Nephron (organoid): ENCODE data around the gene TMEM208.

Source experiments
- H3K27ac Mint-ChIP-seq, 3 experiments: 2 replicates each; pipeline ENCODE4 v1.8.0; 2020; ENCODE audit warnings: mixed read lengths in 3 of 3, mild to moderate bottlenecking in 2 of 3, moderate library complexity in 1 of 3
- H3K27me3 Mint-ChIP-seq: 2 replicates; pipeline ENCODE4 v1.8.0; 2021; ENCODE audit warnings: low read depth, mild to moderate bottlenecking, moderate library complexity, mixed read lengths
- H3K36me3 Mint-ChIP-seq: 2 replicates; pipeline ENCODE4 v1.8.0; 2020; ENCODE audit warnings: low read depth, mixed read lengths
- H3K4me1 Mint-ChIP-seq: 2 replicates; pipeline ENCODE4 v1.8.0; 2020; ENCODE audit warnings: mixed read lengths
- H3K4me3 Mint-ChIP-seq, 3 experiments: 2 replicates each; pipeline ENCODE4 v1.8.0; 2020; ENCODE audit warnings: mild to moderate bottlenecking in 3 of 3, mixed read lengths in 3 of 3, moderate library complexity in 2 of 3
- H3K9me3 Mint-ChIP-seq: 2 replicates; pipeline ENCODE4 v1.8.0; 2020; ENCODE audit warnings: mixed read lengths
- CTCF ChIP-seq, 3 experiments: fragments of 200-600 bp; sonication (generic); IDR thresholded peaks; one replicate each; pipeline ENCODE4 v1.5.0; 2021; ENCODE audit warnings: antibody characterized with exemption in 3 of 3; ENCODE audit not compliant: unreplicated experiment in 3 of 3

TMEM208 gene

GRCh38 chr16:67246756-67247191 is 19.8 kb downstream of the TMEM208 start:
- Mint-ChIP-seq H3K36me3 (no peaks in the 10 kb centered on the region), H3K4me1 (peaks cover 34% of the 10 kb centered on the region), H3K9me3 (no peaks in the 10 kb centered on the region), H3K27me3 (peaks cover 28% of the 10 kb centered on the region), H3K4me3 (peak overlapping the region; percentile 87 to 90 (median 89)), H3K27ac (peak overlapping the region in 2 of 3 experiments; percentile 59 to 89)
- no peak for TF ChIP-seq CTCF (IDR thresholded peaks at IDR 0.05; ENCODE audit: unreplicated experiment in 3 of 3)

- Mint-ChIP-seq H3K36me3 (no peaks in the 10 kb centered on the region), H3K9me3 (no peaks in the 10 kb centered on the region), H3K4me1 (peaks cover 34% of the 10 kb centered on the region), H3K4me3 (peak within 1 kb of the TSS; percentile 87 to 90 (median 89)), H3K27ac (peak within 1 kb of the TSS; percentile 46 to 89 (median 59)), H3K27me3 (peaks cover 28% of the 10 kb centered on the region)
- TF ChIP-seq CTCF (IDR thresholded peaks at IDR 0.05; ENCODE audit: unreplicated experiment in 3 of 3): no peak
Observed at GRCh38 chr16:67247192-67248072, 20.5 kb downstream of the TMEM208 start, which contains the start of gene FHOD1. FHOD1 (minus strand) TSS chr16:67247481; CDS start chr16:67247410, 71 bp downstream.

- H3K4me3 Mint-ChIP-seq: peak overlapping the region; percentile 87 to 90 (median 89)
- peak overlapping the region; percentile 46 to 89 (median 59) for H3K27ac Mint-ChIP-seq
- H3K27me3 Mint-ChIP-seq: peaks cover 32% of the 10 kb centered on the region
- no peaks in the 10 kb centered on the region for H3K36me3 Mint-ChIP-seq
- TF ChIP-seq CTCF (IDR thresholded peaks at IDR 0.05; ENCODE audit: unreplicated experiment in 3 of 3): no peak
- peaks cover 34% of the 10 kb centered on the region for H3K4me1 Mint-ChIP-seq
- no peaks in the 10 kb centered on the region for H3K9me3 Mint-ChIP-seq
Observed at GRCh38 chr16:67248073-67248400, 21.1 kb downstream of the TMEM208 start.

DNA sequence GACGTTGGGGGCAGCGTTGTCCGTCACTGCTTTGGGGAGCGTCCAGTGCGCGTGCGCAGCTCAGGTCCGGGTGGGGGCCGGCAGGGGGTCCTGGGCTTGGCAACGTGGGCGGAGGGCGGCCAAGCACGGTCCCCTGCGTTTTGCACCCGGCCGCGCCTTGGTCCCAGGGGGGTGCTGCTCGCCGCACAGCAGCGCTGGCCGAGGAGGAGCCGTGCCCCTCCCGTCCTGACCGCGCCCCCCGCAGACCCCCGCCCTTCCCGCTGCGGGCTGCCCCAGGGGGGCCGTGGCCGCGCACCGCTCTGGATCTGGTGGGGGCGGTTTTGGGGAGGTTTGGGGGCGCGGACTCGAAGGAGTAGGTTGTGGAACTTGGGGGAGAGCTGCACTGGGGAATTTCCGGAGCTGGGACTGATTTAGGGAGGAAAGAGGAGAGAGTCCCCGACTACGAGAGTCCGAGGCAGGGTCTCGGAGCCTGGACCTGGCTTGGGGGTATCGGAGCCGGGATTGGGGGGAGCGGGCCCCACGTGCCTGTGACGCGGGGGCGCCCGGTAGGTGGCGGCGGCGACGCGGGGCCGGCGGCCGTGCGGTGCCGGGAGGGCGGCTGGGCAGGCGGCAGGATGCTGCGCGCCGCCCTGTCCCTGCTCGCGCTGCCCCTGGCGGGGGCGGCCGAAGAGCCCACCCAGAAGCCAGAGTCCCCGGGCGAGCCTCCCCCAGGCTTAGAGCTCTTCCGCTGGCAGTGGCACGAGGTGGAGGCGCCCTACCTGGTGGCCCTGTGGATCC is 21.7 kb downstream of the TMEM208 start, which contains the start of gene SLC9A5:
Gene SLC9A5, plus strand, starts transcription at position 579 of the 777 bp plus-strand sequence. Its CDS starts 36 bp downstream, at position 615.
- H3K36me3 Mint-ChIP-seq: no peaks in the 10 kb centered on the region
- peak in 1 of 3 experiments; percentile 22 for TF ChIP-seq CTCF (IDR thresholded peaks at IDR 0.05; ENCODE audit: unreplicated experiment in 3 of 3)
- peaks cover 34% of the 10 kb centered on the region for H3K4me1 Mint-ChIP-seq
- H3K4me3 Mint-ChIP-seq: peak within 1 kb of the TSS; percentile 88 to 90 (median 89)
- H3K27me3 Mint-ChIP-seq: peaks cover 32% of the 10 kb centered on the region
- H3K27ac Mint-ChIP-seq: peak within 1 kb of the TSS; percentile 46 to 89 (median 59)
- H3K9me3 Mint-ChIP-seq: no peaks in the 10 kb centered on the region

- Mint-ChIP-seq H3K27me3 (peaks cover 32% of the 10 kb centered on the region), H3K4me3 (peak overlapping the region; percentile 84 to 88 (median 86)), H3K9me3 (no peaks in the 10 kb centered on the region), H3K4me1 (peaks cover 34% of the 10 kb centered on the region), H3K27ac (peak overlapping the region; percentile 2 to 58 (median 56)), H3K36me3 (no peaks in the 10 kb centered on the region)
- TF ChIP-seq CTCF (IDR thresholded peaks at IDR 0.05; ENCODE audit: unreplicated experiment in 3 of 3): no peak
Observed at GRCh38 chr16:67249178-67250044, 22.5 kb downstream of the TMEM208 start.
